Body of pancreas (tissue), 4 donors: Measurements from ENCODE around the gene FCRL5. TPM values are rescaled to one million over a fixed set of nuclear protein-coding genes. Genes with fewer than 3 reads are reported as not detected.

Source experiments
- ATAC-seq: fragments of 150-250 bp; one replicate; pipeline ENCODE4 v1.9.1; 2016
- DNase-seq, 4 donors: peaks; one replicate each; pipeline ENCODE4 v3.0.0-alpha.2; 2019
- H3K27ac ChIP-seq, 4 donors: fragments of 200-600 bp; sonication (generic); 1 replicate in 3 of 4; 2 replicates in 1 of 4; pipeline versions ENCODE4 v1.5.1 to v1.6.1; 2016 to 2019; ENCODE audit warnings: mild to moderate bottlenecking in 1 of 4, mixed read lengths in 1 of 4, moderate library complexity in 1 of 4
- H3K27me3 ChIP-seq, 2 donors: fragments of 200-600 bp; sonication (generic); one replicate each; pipeline ENCODE4 v1.6.0; 2016; ENCODE audit warnings: mild to moderate bottlenecking in 1 of 2
- H3K36me3 ChIP-seq, 2 donors: fragments of 200-600 bp; sonication (generic); replicated peaks in 1 of 2; 2 replicates each; pipeline ENCODE4 v1.5.1; 2016; ENCODE audit warnings: low read depth in 2 of 2; ENCODE audit not compliant: insufficient read depth in 1 of 2
- H3K4me1 ChIP-seq: fragments of 200-600 bp; sonication (generic); one replicate; pipeline ENCODE4 v1.6.0; 2016
- H3K4me3 ChIP-seq, 2 donors: fragments of 200-600 bp; sonication (generic); 1 replicate in 1 of 2; 2 replicates in 1 of 2; pipeline ENCODE4 v1.5.1; 2016 to 2019
- H3K9me3 ChIP-seq, 3 donors: fragments of 200-600 bp; sonication (generic); 1 replicate in 2 of 3; 2 replicates in 1 of 3; pipeline ENCODE4 v1.5.1; 2016
- POLR2A ChIP-seq, 3 donors: fragments of 450-650 bp; IDR thresholded peaks; one replicate each; pipeline ENCODE4 v1.6.1; 2016; ENCODE audit warnings: antibody characterized with exemption in 3 of 3, mild to moderate bottlenecking in 2 of 3
- WGBS, 2 donors: methylation state at CpG; one replicate each; pipeline ENCODE4 v1.1.5; 2017; 5-methylcytosine and 5-hydroxymethylcytosine counted together
- intact Hi-C: fragments of 100-400 bp; cut with DNase I; formaldehyde crosslinking; loops from one replicate; pipeline ENCODE4 v1.15.1; 2023
- total RNA-seq, 2 donors: library from RNA; depleted of rRNA; stranded (reverse); fragments of >200 nt; gene quantifications; one replicate each; pipeline ENCODE4 v1.1.0, GENCODE V29; 2016
- TF ChIP-seq, protein P1 (sequence below), 7 experiments: fragments of 450-650 bp in 4 of 7; fragments of 200-600 bp in 3 of 7; sonication (generic) in 3 of 7; IDR thresholded peaks; one replicate each; pipeline ENCODE4 v1.5.1; 2016 to 2019; ENCODE audit warnings: antibody characterized with exemption in 7 of 7

FCRL5 gene
- total RNA-seq, 2 donors from 2014 or later: 0.33 to 0.52 TPM

DNA sequence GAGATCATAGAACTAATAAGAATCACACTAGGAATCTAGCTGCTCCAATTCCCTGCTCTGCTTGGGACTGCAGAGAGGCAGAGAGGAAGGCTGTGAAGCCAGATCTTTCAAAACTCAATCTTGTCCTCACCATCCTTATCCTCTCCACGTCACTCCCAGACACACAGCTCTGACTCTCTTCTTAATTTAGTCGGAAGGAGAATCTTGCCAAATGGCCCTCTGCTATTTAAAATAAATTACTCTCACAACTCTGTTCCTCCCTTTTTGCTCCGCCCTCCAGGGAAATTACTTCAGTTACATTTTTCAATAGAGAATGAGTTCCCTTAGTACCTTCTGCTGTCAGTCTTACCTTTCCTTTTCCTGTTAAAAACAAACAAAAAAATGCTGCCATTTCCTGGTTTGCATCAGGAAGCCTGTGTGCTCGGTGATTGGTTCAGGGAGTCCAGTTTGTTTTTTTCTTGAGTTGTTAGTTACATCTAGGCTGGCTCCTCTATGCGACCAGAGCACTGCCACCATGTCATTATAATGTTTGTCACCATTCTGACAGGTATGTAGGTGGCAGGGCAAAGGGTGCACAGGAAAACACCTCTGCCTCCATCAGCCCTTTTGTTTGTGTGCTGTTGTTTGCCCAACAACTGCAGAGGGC lies 80.1 kb downstream of the FCRL5 start:
- 29% methylated on average over 5 of the region's 5 CpGs for WGBS, 2 donors
- no peaks in the 10 kb centered on the region for H3K9me3 ChIP-seq
- H3K4me1 ChIP-seq: no peaks in the 10 kb centered on the region
- no peaks in the 10 kb centered on the region for H3K36me3 ChIP-seq
- H3K27ac ChIP-seq: no peak overlapping the region
- no peaks in the 10 kb centered on the region for H3K27me3 ChIP-seq
- H3K4me3 ChIP-seq: no peak overlapping the region
- DNase-seq (no peak), ATAC-seq (peak; percentile 45)
- intact Hi-C loops: no loop called here
- TF ChIP-seq, protein P1, sequence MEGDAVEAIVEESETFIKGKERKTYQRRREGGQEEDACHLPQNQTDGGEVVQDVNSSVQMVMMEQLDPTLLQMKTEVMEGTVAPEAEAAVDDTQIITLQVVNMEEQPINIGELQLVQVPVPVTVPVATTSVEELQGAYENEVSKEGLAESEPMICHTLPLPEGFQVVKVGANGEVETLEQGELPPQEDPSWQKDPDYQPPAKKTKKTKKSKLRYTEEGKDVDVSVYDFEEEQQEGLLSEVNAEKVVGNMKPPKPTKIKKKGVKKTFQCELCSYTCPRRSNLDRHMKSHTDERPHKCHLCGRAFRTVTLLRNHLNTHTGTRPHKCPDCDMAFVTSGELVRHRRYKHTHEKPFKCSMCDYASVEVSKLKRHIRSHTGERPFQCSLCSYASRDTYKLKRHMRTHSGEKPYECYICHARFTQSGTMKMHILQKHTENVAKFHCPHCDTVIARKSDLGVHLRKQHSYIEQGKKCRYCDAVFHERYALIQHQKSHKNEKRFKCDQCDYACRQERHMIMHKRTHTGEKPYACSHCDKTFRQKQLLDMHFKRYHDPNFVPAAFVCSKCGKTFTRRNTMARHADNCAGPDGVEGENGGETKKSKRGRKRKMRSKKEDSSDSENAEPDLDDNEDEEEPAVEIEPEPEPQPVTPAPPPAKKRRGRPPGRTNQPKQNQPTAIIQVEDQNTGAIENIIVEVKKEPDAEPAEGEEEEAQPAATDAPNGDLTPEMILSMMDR (IDR thresholded peaks at IDR 0.05): no peak

DNA sequence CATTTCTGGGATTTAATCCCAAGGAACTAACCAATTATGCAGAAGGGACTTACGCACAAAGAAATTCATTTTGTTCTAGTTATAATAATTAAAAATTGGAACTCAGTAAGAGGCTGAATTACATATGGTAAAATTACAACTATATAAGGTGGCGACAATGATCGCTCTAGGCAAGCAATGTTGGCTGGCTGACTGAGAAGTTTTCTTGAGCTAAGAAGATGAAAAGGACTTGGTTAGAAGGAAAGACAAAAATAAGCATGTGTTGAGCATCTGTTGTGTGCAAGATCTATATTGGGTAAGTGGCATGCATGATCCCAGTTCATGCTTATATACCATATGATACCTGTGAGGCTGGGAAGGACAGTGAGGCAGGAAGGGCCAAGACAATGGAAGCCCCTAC lies 80.8 kb downstream of the FCRL5 start:
- ATAC-seq: no peak
- TF ChIP-seq, protein P1 (IDR thresholded peaks at IDR 0.05): no peak
- TF ChIP-seq POLR2A (IDR thresholded peaks at IDR 0.05): no peak
- DNase-seq: no peak

DNA sequence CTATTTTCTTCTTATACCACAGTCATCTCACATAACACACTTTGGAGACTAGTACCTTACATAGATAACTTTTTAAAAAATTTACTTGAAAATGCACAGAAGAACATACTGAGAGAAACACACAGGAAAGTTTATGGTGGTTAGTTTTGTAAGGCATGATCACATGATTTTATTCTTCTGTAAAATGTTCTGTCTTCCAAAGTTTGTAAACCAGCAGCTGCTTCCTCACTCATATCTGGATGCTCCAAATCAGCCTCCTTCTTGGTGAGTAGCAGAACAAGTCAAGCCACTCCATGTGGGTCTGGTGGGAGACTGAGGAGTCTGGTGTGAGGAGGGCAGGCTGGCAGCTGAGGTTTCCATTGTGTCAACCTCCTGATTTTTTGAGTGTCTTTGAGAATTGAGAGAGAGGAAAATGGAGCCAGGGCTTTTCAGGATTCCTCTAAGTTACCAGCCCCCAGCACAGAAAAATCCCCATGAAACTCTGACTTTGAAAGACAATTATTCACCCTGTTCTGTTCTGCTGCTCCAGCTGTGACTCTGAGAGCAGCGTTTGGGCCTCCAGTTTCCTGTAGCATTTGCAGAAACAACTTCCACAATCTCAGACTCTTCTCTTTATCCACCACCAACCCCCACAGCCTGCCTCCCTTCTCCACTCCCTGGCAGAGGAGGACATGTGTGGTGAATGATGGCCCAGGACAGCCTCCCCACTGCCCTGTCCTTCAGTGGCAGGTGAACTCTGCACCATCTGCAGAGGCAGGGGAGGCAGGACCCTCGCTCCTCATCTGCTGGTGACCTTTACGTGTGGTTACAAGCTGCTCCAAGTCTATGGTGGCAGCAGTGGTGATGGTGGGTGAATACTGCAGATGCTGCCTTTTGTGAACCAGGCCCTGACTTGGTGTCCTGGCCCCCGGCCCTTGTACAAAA lies 82.3 kb downstream of the FCRL5 start:
- H3K27ac ChIP-seq: no peak overlapping the region
- WGBS, 2 donors: 55 to 70% methylated on average over 2 to 4 of the region's 4 CpGs
- no peaks in the 10 kb centered on the region for H3K36me3 ChIP-seq
- ATAC-seq: no peak
- no peak overlapping the region for H3K4me3 ChIP-seq
- no peaks in the 10 kb centered on the region for H3K27me3 ChIP-seq
- no peak for DNase-seq
- H3K9me3 ChIP-seq: no peaks in the 10 kb centered on the region
- H3K4me1 ChIP-seq: no peaks in the 10 kb centered on the region
- intact Hi-C loops: no loop called here
- TF ChIP-seq, protein P1 (IDR thresholded peaks at IDR 0.05): no peak
- TF ChIP-seq POLR2A (IDR thresholded peaks at IDR 0.05): no peak

More for the DNA sequence above, 80.8 kb downstream of the FCRL5 start:
- Histone ChIP-seq H3K4me1 (no peaks in the 10 kb centered on the region), H3K27ac (no peak overlapping the region), H3K9me3 (no peaks in the 10 kb centered on the region), H3K4me3 (no peak overlapping the region), H3K36me3 (no peaks in the 10 kb centered on the region), H3K27me3 (no peaks in the 10 kb centered on the region)
- intact Hi-C loops: no loop called here
- WGBS, 2 donors: 87 to 99% methylated on average over 3 of the region's 3 CpGs

DNA sequence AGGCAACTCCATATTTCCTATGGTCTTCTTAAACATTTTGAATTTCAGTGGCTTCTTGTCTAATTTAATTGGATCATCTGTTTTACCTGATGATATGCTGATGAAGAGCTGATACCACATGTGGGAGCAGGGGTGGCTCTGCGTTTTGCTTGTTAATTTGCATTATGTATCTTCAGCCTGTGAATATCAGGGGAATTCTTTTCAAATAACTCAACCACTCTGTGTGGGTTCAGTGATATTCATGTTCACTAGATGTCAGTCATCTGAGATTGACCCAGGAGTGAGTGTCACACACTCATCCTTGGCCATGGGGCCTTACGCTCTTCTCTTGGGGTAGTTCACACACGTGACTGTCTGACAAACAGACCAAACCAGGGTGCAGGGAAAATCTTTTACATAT lies 83.0 kb downstream of the FCRL5 start:
- no peak overlapping the region for H3K27ac ChIP-seq
- H3K4me3 ChIP-seq: no peak overlapping the region
- no peak for ATAC-seq
- H3K4me1 ChIP-seq: no peaks in the 10 kb centered on the region
- DNase-seq: no peak
- WGBS, 2 donors: 75 to 84% methylated on average over 3 of the region's 3 CpGs
- H3K27me3 ChIP-seq: no peaks in the 10 kb centered on the region
- no peaks in the 10 kb centered on the region for H3K9me3 ChIP-seq
- TF ChIP-seq, protein P1 (IDR thresholded peaks at IDR 0.05): no peak
- no peak for TF ChIP-seq POLR2A (IDR thresholded peaks at IDR 0.05)
- intact Hi-C loops: no loop called here
- no peaks in the 10 kb centered on the region for H3K36me3 ChIP-seq
